ENCODE results near the gene ANAPC16.
"Not testable (repeated sequence)": the region's sequence is repeated elsewhere in the genome, so short reads cannot be mapped to it uniquely, and the experiment has no call there.

Gene ANAPC16

DNA sequence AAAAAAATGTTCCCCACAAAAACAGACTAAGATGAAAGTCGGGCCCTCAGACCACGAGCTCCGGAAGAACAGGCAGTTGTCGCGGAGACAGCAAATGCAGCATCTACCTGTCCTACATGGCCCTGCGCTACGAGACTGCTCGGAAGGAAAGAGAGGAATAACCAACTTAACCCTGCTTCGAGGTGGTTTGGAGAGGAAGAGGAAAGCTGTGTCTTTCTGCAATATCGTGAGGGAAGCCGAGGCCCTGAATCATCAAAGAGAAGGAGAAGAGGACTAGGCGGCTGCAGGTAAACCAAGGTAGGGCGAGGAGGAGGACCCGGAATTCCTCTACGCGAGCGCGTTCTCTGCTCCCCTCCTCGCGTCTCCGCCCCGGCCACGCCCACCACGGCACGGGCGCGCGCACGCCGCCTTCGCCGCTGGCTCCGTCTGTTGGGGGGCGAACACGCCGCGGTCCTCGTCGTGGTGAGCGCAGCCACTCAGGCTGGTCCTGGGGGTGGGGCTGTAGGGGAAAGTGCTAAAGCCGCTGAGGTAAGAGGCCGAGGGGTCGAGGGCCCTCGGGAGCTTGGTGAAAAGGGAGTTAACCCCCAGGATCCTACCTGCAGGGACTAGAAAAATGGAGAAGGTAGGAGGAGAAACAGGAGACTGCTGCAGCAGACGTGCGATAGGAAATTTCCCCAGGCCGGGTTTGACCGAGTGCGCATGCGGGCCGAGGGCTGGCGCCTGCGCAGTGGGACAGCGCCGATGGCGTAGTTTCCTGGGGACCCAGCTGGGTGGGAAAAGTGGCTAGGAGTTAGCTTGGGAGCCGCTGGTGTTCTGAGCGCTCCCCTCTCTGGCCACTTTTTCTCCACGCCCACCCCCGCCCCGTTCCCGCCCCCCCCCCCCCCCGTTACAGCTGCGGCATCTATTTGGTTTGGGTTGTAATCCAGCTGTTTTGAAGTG is at the start of gene ANAPC16, which contains the start of gene ASCC1:
Gene ANAPC16 (plus strand): TSS at position 402 of the 939 bp plus-strand sequence. CDS start 7,903 bp downstream, outside the sequence.
Gene ASCC1 (minus strand): TSS at position 666 of the 939 bp plus-strand sequence. CDS start 2,978 bp downstream, outside the sequence.
- peak; percentile 91 for DNase-seq (ENCODE audit: low read depth)

DNA sequence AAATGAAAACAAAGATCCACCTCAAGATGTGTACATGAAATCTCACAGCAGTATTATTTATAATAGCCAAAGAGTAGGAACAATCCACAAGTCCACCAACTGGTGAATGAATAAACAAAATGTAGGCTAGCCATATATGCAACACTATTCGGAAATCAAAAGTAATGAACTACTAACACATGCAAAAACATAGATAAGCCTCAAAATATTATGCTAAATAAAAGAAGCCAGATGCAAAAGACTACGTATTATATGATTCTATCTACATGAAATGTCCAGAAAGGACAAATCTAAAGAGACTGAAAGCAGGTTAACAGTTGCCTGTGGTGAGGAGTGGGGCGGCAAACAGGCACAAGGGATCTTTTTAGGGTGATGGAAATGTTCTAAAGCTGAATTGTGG is 48.7 kb upstream of the ANAPC16 start:
- no peak for DNase-seq (ENCODE audit: low read depth)

DNA sequence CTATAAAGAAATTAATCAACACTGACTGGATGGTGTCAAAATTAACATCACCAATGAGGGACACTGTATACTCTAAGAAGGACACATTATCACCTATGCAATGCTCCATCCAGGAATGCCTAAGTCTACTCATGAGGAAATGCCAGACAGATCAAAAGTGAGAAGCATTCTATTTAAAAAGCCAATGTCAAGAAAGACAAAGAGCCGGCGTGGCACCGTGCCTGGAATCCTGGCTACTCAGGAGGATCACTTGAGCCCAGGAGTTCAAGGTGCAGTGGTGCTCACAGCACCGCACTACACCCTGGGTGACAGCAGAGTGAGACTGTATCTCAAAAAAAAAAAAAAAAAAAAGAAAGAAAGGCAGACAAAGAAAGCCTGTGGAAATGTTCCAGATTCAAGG is 45.5 kb upstream of the ANAPC16 start:
- no peak for DNase-seq (ENCODE audit: low read depth)

DNA sequence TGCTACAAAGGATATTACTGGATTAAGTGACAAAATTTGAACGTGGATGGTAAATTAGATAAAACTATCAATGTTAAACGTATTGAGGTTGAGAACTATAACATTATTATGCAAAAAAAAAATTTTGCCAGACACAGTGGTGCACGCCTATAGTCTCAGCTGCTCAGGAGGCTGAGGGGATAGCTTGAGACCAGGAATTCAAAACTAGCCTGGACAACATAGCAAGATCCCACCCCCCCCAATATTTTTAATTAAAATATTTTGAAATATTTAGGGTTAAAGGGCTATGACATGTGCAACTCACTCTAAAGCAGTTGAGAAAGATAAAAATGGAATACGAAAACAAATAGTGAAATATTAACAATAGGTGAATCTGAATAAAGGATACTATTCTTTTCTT is 45.1 kb upstream of the ANAPC16 start:
- DNase-seq (ENCODE audit: low read depth), result no peak

DNA sequence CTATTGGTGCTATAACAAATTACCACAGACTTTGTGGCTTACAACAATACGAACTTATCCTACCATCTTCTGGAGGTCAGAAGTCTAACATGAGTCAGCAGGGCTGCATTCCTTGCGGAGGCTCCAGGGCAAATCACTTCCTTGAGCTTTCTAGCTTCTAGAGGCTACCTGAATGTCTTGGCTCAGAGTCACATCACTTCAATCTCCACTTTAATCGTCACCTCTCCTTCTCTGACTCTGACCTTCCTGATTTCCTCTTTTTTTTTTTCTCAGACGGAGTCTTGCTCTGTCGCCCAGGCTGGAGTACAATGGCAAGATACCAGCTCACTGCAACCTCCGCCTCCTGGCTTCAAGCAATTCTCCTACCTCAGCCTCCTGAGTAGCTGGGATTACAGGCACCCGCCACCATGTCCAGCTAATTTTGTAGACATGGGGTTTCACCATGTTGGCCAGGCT is 44.6 kb upstream of the ANAPC16 start:
- DNase-seq (ENCODE audit: low read depth), result no peak

DNA sequence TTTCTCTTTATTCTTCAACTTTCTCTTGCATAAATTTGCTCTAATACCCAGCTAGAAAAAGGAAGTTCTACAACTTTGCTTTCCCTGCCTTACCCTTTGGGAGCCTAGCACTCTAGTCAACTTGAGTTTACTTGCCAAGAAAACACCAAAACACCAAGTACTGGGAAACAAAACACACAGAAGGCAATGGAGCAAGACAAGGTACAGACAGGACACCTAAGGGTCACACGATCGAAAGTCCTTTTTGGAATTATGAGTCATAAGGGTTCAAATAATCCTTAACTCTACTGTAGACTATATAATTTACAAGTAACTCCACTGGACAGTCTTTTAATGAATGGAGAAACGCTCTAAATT is 42.6 kb upstream of the ANAPC16 start:
- no peak for DNase-seq (ENCODE audit: low read depth)

DNA sequence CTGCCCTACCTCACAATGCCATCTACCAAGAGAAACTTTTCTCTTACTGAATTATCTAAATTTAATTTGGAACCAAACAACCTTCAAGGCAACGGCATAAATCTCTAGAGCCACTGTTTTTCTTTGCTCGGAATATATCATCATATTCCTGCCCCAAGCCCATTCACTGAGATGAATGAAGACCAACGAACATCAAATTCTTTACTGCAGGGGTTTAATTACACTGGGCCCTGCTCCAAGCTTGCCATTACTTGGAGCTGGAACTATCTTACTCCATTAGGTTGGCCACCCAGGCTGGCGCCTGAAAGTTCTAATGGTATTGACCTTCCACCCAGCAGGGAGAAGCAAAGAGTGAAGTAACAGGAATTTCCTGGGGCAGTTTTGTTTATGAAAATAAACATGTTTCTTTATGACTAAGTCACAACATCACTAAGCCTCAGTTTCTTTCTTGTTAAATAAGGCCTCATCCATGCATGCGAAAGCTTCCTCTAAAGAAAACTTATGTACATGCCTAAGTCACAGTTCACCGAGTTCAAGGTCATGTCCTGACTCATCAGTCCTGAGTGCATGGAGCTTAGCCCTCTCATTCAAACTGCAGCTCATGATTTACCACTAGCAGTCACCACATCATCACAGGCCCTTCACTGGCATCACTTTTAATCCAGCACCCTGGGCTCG is 42.1 kb upstream of the ANAPC16 start:
- DNase-seq (ENCODE audit: low read depth), result no peak

DNA sequence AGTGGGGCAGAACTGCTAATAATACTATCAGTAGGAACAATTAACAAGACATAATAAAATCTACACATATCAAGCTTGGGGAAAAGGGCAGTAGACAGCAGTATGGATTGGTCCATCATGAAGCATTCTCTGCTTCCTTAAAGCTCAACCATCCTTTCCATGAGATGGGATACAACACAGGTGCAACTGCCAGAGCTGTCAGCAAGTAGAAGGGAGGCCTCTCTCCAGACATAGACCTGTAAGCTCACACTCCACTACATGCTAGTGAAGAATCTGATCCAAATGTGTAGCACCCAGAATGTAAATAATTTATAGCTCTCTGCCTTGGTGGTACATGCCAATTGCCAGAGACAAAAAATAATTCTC is 41.5 kb upstream of the ANAPC16 start:
- no peak for DNase-seq (ENCODE audit: low read depth)

DNA sequence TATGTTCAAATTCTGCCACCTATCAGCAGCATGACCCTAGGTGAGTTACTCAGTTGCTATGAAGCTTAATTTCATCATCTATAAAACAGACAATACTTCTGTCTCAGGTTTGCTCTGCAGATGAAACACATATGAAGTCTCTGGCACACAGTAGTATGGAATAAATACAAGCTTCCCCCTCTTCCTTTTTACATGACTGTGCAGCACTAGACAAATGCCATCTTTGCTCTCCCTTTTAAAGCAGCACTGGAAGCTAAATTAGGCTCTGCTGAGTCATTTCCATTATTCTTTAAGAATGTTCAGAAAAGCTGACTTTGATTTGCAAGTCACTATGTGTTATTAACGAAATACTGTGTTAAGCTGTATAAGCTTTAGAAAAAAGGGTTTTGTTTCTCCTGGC is 40.7 kb upstream of the ANAPC16 start:
- DNase-seq (ENCODE audit: low read depth), result no peak

DNA sequence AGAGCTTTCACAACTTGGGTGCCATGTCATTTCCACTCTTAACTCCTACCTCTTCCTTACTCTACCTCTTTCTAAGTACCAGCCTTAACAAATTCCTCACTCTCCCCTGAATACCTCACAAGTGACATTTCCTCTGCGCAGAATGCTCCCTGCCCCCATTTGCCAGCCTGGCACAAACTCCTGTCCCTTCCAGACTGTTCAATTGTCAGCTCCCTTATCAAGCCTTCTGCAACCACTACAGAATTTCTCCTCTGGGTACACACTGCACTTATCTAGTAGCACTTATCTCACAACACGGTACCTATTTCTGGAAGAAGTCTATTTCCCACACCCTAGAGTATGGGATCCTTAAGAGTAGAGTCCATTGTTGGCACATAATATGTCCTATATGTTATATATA is 39.1 kb upstream of the ANAPC16 start:
- no peak for DNase-seq (ENCODE audit: low read depth)

DNA sequence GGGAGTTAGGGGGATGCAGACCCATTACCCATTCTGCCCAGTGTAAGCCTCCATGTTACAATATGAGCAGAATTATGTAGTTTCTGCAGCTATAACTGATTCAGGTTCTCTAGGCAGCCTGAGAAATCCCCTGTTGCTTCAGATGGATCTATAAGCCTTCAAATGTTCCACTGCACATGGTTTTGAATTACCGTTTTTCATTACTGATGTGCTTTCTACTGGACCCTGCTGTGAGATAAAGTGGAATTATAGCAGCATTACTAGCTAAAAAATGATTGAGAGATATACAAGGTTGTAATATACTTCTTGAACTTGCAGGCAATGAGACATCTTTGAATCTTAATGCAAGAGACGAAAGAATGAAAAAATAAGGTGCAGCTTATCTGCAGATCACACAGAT is 38.4 kb upstream of the ANAPC16 start:
- DNase-seq (ENCODE audit: low read depth), result no peak

DNA sequence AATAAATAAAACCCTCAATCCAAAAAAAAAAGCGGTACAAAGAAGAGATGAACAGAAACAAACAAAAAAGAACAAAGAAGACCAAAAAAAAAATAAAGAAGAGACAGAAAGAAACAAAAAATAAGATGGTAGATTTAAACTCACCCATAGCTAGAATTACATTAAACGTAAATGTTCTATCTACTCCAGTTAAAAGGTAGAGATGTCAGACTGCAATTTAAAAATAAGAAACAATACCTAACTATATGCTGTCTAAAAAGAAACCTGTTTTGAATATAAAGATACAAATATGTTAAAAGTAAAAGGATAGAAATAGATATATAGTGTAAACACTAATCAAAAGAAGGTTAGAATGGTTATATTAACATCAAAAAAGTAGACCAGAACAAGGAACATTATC is 31.7 kb upstream of the ANAPC16 start:
- no peak for DNase-seq (ENCODE audit: low read depth)

DNA sequence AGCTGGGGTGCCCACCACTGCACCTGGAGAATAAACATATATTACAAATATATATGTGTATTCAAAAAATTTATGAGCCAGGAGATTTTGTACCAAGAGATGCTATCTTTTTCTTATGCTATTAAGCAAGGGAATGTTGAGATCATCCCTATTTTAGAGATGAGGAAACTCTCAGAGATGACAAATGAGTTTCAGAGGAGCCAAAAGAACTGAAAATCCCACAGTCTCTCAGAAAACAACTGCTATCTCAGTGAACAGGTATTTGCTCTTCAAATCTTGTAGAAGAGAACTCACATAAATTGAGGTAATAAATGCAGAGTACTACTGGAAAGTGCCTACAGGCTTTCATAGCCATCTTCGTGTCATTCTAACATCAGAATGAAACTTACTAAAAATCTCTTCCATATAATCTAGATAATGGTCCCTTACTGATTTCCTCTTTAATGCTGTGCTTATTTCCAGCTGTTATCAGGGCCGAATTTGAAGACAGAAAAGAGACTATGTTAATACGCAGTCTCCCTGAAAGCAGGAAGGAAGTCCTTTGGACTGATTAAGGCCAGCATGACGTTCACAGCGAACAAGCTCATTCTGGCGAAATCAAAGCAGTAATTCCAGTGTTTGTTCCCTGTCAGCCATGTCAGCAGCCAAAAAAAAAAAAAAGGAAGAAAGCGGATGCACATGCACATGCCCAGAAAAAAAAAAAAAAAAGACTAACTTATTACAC is 29.4 kb upstream of the ANAPC16 start:
- DNase-seq (ENCODE audit: low read depth), result no peak

DNA sequence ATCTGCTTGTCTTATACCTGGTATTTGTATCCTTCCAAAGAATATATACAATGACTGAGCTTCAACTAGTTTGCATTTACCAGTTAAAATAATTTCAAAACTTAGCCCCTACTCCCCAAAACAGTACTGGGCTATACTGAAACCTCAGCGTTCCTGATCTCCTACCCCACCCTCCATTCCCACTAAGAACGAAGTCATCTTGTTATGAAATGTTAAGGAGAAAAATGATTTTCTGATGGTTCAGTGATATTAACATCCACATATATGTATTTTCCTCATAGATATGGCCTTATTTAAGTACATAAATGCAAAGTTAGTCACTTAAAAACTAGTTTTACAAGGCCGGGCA is 28.9 kb upstream of the ANAPC16 start:
- no peak for DNase-seq (ENCODE audit: low read depth)

DNA sequence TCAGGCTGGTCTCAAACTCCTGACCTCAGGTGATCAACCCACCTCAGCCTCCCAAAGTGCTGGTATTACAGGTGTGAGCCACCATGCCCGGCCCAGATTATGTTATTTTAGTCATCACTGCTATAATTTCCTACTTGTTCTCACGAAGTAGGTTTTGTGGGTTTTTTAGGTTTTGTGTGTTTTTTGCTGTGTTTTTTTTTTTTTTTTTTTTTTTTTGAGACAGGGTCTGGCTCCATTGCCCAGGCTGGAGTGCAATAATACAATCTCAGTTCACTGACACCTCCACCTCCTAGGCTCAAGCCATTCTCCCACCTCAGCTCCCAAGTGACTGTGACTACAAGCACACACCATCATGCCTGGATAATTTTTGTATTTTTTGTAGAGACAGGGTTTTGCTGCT is 20.9 kb upstream of the ANAPC16 start:
- DNase-seq (ENCODE audit: low read depth), result no peak

DNA sequence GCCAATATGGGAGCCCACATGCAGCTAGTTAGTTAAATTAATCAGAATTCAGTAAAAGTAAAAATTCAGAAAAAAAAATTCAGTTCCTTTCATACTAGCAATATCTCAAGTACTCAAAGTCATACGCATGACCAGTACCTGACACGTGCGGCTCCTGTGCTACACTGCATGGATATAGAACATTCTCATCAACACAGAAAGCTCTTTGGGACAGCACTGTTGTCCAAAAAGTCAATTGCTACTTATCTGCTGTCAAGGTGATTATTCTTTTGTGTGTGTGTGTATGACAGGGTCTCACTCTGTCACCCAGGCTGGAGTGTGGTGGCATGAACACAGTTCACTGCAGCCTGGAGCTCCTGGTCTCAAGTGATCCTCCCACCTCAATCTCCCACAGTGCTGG is 14.9 kb upstream of the ANAPC16 start:
- DNase-seq (ENCODE audit: low read depth), result no peak

DNA sequence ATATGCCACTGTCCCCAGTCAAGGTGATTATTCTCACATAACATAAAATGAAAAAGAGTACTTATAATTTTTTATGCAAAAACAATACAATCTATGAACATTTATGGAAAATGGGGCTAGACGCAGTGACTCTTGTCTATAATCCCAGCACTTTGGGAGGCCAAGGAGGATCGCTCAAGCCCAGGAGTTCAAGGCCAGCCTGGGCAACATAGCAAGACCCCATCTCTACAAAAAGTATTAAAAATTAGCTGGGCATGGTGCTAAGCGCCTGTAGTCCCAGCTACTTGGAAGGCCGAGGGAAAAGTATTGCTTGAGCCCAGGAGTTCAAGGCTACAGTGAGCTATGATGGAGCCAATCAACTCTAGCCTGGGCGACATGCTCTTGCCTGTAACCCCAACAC is 14.5 kb upstream of the ANAPC16 start:
- DNase-seq (ENCODE audit: low read depth), result no peak

DNA sequence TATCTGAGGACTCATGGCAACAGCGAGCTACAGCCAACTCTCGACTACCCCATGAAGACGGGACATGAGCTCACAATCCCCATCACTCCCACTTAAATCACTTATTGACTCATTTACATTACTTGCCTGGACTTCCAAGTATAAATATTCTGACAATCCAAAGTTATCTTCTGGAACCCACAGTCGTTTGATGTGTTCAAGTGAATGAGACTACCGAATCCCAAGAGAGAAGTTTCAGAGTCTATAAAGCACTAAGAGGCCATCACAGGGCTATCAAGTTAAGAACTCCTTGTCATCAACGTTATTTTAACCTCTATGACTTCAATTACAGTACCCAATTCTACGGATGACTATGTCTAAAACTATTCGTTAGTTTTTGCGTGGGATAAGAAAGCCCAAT is 11.5 kb upstream of the ANAPC16 start:
- DNase-seq (ENCODE audit: low read depth), result no peak

DNA sequence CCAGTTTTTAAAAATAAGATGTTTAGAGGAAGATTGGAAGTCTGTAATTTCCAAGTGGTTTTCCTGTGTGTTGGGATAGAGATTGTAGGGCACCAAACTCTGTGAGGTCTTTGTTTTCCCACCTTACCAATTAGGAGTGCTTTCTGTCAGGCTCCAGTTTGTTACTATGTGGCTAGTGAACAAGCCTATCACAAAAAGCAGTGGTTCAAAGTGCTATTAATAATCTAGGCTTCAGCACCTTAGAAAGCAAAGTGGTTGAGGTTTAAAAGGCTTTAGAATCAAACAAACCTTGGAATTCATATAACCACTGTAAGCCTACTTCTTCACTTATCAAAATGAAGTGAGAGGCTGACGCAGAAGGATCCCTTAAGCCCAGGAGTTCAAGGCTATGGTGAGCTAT is 11.1 kb upstream of the ANAPC16 start:
- no peak for DNase-seq (ENCODE audit: low read depth)

DNA sequence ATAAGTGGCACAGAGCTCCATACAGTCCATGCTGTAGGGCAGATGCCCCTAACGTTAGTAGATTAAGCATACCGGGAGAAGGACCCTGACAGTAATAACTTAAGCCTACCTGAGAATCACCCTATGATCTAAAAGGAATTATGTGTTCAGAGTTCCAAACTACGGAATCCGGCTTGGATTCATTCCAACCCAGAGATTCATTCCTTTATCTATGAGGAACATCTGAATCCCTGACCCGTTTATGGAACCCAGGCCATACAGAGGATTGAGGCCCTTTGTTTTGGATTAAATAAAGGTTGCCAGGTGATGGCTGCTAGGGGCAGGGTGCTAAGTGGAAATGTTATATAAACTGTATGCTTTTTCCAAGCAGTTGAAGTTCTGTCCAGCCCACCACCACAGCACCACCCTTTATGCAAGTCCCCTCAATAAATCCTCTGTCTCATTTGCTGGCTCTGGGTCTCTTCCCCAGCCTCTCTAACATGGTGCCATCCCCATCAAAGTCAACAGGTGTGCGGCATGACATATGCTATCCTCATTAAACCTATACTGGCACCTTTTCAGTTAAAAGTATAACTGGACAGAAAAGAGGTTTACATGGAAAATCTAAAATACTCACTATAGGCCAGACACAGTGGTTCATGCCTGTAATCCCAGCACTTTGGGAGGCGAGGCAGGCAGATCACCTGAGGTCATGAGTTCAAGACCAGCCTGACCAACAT is 9.1 kb upstream of the ANAPC16 start:
- no peak for DNase-seq (ENCODE audit: low read depth)

DNA sequence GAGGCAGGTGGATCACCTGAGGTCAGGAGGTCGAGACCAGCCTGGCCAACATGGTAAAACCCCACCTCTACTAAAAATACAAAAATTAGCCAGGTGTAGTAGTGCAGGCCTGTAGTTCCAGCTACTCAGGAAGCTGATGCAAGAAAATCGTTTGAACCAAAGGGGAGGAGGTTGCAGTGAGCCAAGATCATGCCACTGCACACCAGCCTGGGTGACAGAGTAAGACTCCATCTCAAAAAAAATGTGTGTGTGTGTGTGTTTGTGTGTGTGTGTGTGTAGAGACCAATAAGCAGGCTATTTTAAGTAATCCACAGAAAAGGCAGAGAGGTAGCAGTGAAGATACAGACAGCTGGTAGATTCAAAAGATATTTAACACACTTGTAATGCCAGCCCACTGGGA is 7.3 kb upstream of the ANAPC16 start:
- not testable (repeated sequence) for DNase-seq (ENCODE audit: low read depth)

DNA sequence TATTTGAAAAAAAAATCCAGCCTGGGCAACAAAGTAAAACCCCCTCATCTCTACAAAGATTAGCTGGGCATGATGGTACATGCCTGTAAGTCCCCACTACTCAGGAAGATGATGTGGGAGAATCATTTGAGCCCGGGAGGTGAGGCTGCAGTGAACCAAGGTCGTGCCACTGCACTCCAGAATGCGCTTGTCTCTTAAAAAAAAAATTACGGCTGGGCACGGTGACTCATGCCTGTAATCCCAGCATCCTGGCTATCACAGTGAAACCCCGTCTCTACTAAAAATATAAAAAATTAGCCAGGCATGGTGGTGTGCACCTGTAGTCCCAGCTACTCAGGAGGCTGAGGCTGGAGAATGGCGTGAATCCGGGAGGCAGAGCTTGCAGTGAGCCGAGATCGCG is 4.4 kb upstream of the ANAPC16 start:
- not testable (repeated sequence) for DNase-seq (ENCODE audit: low read depth)

All from stimulated activated CD4-positive, alpha-beta T cell treated with anti-CD3 and anti-CD28 coated beads, Interleukin-2, amount 100 ng/mL, for 4 hours (primary cell).